ENCODE measurements around the gene C6orf15.

GRCh38 chr6:31154436-31154835 lies 42.1 kb upstream of the C6orf15 start:
- TF ChIP-seq CTCF (IDR thresholded peaks at IDR 0.05; ENCODE audit: low read depth, low read length, poor library complexity, severe bottlenecking), result no peak
- no peak for TF ChIP-seq EZH2phosphoT487 (IDR thresholded peaks at IDR 0.05; ENCODE audit: borderline replicate concordance, low read length)
